GM18519 (cell line): ENCODE measurements around the gene ADGRG3.
"Not testable (repeated sequence)": the region's sequence is repeated elsewhere in the genome, so short reads cannot be mapped to it uniquely, and the experiment has no call there.

ENCODE experiments used
- ATAC-seq: cut with Tn5 transposase; IDR thresholded peaks from one replicate; pipeline ENCODE4 v1.9.1; 2021; ENCODE audit warnings: mild to moderate bottlenecking, moderate library complexity; ENCODE audit not compliant: unreplicated experiment, low FRiP score

ADGRG3 gene

DNA sequence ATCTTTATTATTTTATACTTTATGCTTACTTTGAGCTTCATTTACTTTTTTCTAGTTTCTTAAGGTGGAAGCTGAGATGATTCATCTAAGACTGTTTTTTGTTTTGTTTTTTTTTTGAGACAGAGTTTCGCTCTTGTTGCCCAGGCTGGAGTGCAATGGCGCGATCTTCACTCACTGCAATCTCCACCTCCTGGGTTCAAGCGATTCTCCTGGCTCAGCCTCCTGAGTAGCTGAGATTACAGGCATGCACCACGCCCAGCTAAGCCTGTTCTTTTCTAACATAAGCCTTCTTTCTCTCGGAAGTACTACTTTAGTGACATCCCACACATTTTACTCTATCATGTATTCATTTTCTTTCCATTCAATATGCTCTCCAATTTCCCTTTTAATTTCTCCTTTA, 44.5 kb downstream of the ADGRG3 start:
- not testable (repeated sequence) for ATAC-seq

DNA sequence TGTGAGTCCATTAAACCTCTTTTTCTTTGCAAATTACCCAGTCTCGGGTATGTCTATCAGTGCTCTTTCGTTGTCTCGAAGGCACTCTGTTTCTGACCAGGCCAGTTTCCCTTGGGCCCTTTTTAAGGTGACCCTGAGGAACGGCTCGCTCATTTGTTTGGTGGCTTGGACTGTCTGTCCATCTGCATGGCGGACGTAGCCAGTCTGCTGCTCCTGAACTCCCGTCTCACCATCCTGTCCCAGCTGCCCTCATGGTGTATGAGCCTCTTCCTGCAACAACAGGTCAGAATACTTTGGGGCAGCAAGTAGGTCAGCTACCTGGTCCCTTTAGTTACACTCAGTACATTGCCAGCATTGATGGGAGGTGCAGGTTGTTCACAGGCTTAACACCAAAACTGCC, 45.5 kb downstream of the ADGRG3 start:
- ATAC-seq: no peak

GRCh38 chr16:57714047-57714446, 45.9 kb downstream of the ADGRG3 start:
- ATAC-seq: no peak

- no peak for ATAC-seq
Measured at GRCh38 chr16:57720142-57720575, 52.1 kb downstream of the ADGRG3 start.

- no peak for ATAC-seq
Measured at GRCh38 chr16:57721356-57722209, 53.5 kb downstream of the ADGRG3 start.

DNA sequence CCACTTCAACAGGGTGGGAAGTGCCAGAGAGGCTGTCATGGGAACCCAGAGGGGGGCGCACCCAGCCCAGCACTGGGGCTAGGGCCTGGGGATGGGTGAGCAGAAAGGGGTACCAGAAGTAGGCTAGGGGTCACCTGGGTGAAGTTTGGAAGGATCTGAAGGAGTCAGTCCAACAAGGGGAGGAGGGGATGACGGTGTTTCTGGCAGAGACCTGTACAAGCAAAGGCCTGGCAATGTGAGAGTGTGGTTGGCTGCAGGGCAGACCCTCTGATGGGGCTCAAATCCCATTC, 54.0 kb downstream of the ADGRG3 start:
- ATAC-seq: no peak

DNA sequence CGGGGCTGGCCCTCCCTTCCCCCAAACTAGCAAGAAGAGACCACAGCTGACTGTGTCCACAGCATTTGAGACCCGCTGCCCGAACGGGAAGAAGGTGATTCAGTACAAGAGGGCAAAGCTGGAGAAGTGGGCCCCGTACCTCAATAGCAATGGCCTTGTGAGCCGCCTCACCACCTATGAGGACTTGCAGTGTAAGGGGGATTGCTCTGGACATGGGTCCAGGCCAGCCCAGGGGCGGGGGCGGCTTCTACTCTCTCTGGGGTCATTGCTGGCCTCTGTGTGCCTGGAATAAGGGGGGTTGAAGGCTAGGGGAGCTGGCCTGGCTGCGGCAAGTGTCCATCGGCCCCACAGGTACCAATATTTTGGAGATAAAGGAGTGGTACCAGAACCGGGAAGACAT, 54.5 kb downstream of the ADGRG3 start:
- no peak for ATAC-seq

GRCh38 chr16:57723170-57723569, 55.1 kb downstream of the ADGRG3 start:
- ATAC-seq: no peak

GRCh38 chr16:57724531-57724930, 56.4 kb downstream of the ADGRG3 start:
- no peak for ATAC-seq

DNA sequence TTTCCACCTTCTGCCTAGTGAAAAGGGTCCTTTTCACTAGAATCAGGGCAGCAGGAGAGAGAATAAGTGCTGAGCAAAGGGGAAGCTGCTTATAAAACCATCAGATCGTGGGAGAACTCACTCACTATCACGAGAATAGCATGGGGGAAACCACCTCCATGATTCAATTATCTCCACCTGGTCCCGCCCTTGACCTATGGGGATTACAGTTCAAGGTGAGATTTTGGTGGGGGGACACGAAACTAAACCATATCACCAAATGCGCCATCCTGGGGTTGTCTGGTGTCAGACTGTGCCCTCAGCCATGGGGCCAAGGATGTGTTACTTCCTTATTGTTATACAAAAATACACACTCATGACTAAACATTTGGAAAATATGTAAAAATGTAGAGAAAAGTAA, 57.0 kb downstream of the ADGRG3 start:
- ATAC-seq: no peak

- ATAC-seq: no peak
Measured at GRCh38 chr16:57725554-57725953, 57.4 kb downstream of the ADGRG3 start.

GRCh38 chr16:57725976-57726375, 57.9 kb downstream of the ADGRG3 start:
- ATAC-seq: no peak

DNA sequence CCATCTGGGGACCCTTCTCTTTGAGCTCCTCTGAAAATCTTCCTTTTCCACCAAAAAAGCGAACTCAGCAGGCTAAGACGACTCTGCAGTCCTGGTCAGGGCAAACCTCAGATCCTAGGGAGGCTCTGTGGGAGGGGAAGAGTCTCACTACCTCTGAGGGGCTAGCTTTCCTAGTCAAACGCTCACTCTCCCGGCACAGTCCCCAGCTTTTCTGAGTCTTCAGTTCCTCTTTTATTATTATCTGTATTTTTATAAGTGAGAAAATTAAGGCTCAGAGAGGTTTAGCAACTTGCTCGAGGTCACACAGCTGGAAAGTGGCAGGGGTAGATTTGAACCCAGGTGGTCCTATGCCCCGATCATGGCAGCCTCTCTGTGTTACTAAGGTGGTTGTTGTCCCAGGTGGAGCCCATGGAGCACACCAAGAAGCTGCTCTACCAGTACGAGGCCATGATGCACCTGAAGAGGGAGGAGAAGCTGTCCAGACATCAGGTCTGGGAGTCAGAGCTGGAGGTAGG, 58.4 kb downstream of the ADGRG3 start:
- no peak for ATAC-seq

- ATAC-seq: no peak
Measured at GRCh38 chr16:57727610-57728009, 59.5 kb downstream of the ADGRG3 start.

- ATAC-seq: no peak
Measured at GRCh38 chr16:57728336-57729181, 60.5 kb downstream of the ADGRG3 start.

GRCh38 chr16:57729182-57729484, 61.0 kb downstream of the ADGRG3 start:
- no peak for ATAC-seq

DNA sequence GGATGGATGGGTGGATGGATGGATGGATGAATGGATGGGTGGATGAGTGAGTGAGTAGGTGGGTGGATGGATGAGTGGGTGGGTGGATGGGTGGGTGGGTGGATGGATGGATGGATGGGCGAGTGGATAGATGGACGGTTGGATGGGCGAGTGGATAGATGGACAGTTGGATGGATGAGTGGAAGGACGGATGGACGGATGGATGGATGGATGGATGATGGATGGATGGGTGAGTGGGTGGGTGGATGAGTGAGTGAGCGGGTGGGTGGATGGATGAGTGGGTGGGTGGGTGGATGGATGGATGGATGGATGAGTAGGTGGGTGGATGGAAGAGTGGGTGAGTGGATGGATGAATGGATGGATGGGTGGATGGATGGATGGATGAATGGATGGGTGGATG, 61.7 kb downstream of the ADGRG3 start:
- not testable (repeated sequence) for ATAC-seq

DNA sequence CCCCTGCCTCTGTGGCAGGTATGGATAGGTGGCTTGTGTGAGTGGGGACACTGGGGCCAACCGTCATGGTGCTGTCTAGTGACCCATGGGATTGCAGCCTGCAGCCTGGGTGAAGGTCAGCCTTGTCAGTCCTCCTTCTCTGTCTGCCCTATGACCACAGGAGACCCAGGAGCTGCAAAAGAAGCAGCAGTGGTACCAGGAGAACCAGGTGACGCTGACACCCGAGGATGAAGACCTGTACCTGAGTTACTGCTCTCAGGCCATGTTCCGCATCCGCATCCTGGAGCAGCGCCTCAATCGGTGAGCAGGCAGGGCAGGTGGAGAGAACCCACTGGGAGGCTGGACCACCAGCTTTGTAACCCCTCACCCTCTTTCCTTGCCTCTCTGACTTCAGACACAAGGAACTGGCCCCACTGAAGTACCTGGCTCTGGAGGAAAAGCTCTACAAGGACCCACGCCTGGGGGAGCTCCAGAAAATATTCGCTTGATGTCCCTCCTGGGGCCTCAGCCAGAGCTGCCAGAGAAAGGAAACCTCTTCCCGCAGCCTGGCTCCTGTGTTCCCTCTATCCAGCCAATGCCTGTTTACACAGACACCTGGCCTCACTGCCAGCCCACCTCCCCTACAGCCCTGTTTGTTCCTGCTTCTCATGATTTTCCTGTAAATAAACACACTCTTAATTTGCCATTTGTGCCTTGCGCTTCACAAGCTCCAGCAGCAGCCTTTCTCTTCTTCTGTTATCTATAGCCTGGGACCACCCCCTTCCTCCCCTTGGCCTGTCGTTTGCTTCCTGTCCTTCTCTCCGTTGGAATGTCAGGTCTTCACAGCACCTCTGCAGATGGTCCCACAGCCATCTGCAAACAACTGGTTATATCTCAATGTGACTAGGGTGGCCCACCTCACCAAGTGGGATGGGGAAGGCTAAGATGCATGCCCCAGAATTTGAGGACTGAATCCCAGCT, 62.9 kb downstream of the ADGRG3 start:
- no peak for ATAC-seq

GRCh38 chr16:57732037-57732436, 63.9 kb downstream of the ADGRG3 start:
- ATAC-seq: no peak

DNA sequence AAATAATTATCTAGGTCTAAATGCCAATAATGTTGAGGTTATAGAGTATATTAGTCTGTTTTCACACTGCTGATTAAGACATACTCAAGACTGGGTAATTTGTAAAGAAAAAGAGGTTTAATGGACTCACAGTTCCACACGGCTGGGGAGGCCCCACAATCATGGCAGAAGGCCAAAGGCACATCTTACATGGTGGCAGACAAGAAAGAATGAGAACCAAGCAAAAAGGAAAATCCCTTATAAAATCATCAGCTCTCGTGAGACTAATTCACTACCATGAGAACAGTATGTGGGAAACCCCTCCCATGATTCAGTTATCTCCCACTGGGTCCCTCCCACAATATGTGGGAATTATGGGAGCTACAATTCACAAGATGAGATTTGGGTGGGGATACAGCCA, 64.6 kb downstream of the ADGRG3 start:
- no peak for ATAC-seq
